Neuronal stem cell (in vitro differentiated cells): ENCODE measurements around the gene NCL.
A peak's percentile ranks its signal among the peaks of the same experiment; 100 is the strongest.

Experiments
- DNase-seq: peaks from one replicate; pipeline ENCODE4 v3.0.0-alpha.2; 2013; ENCODE audit warnings: low spot score
- H2AFZ ChIP-seq: one replicate; pipeline ENCODE4 v1.6.1; 2013; ENCODE audit warnings: mild to moderate bottlenecking, low read length, inconsistent platforms
- H2AK5ac ChIP-seq: 2 replicates; pipeline ENCODE4 v1.6.1; 2013; ENCODE audit warnings: low read depth, mild to moderate bottlenecking, inconsistent platforms, low read length, moderate library complexity, mixed read lengths
- H2BK120ac ChIP-seq: 2 replicates; pipeline ENCODE4 v1.6.1; 2013; ENCODE audit warnings: low read depth, mild to moderate bottlenecking, inconsistent platforms, low read length, moderate library complexity, mixed read lengths
- H2BK12ac ChIP-seq: one replicate; pipeline ENCODE4 v1.6.1; 2013; ENCODE audit warnings: low read length, inconsistent platforms
- H2BK15ac ChIP-seq: 2 replicates; pipeline ENCODE4 v1.6.1; 2013; ENCODE audit warnings: mild to moderate bottlenecking, low read length, inconsistent platforms, mixed read lengths
- H2BK5ac ChIP-seq: one replicate; pipeline ENCODE4 v1.6.1; 2013; ENCODE audit warnings: inconsistent platforms, mild to moderate bottlenecking, low read length, moderate library complexity
- H3K14ac ChIP-seq: one replicate; pipeline ENCODE4 v1.6.1; 2013; ENCODE audit warnings: low read length, inconsistent platforms
- H3K18ac ChIP-seq: 2 replicates; pipeline ENCODE4 v1.6.1; 2013; ENCODE audit warnings: low read length, inconsistent platforms
- H3K23ac ChIP-seq: 2 replicates; pipeline ENCODE4 v1.6.1; 2013; ENCODE audit warnings: low read depth, mild to moderate bottlenecking, mixed read lengths, low read length, inconsistent platforms; ENCODE audit not compliant: poor library complexity
- H3K27ac ChIP-seq: replicated peaks from 3 replicates; pipeline ENCODE4 v1.5.1; 2013; ENCODE audit warnings: low read length, inconsistent platforms
- H3K27me3 ChIP-seq, 3 experiments: 2 replicates each; pipeline ENCODE4 v1.6.1; 2013; ENCODE audit warnings: low read length in 3 of 3, mild to moderate bottlenecking in 2 of 3, inconsistent platforms in 1 of 3, low read depth in 1 of 3, mixed read lengths in 1 of 3, moderate library complexity in 1 of 3; ENCODE audit not compliant: control insufficient read depth in 3 of 3, insufficient read depth in 3 of 3
- H3K36me3 ChIP-seq, 2 donors: replicated peaks in 1 of 2; 2 replicates each; pipeline ENCODE4 v1.6.1; 2013; ENCODE audit warnings: low read length in 2 of 2; ENCODE audit not compliant: control insufficient read depth in 2 of 2, insufficient read depth in 2 of 2
- H3K4ac ChIP-seq: 2 replicates; pipeline ENCODE4 v1.6.1; 2013; ENCODE audit warnings: inconsistent platforms, mild to moderate bottlenecking, low read length, moderate library complexity
- H3K4me1 ChIP-seq, 2 donors: 1 replicate in 1 of 2; 2 replicates in 1 of 2; pipeline ENCODE4 v1.6.1; 2013; ENCODE audit warnings: low read length in 2 of 2, low read depth in 1 of 2; ENCODE audit not compliant: control insufficient read depth in 2 of 2, insufficient read depth in 1 of 2
- H3K4me2 ChIP-seq: one replicate; pipeline ENCODE4 v1.6.1; 2013; ENCODE audit warnings: mild to moderate bottlenecking, low read length, inconsistent platforms; ENCODE audit not compliant: insufficient read depth, poor library complexity, severe bottlenecking
- H3K4me3 ChIP-seq, 2 donors: 2 replicates each; pipeline ENCODE4 v1.5.1; 2013; ENCODE audit warnings: low read length in 2 of 2, mild to moderate bottlenecking in 2 of 2, inconsistent platforms in 1 of 2, moderate library complexity in 1 of 2
- H3K79me1 ChIP-seq: one replicate; pipeline ENCODE4 v1.6.1; 2013; ENCODE audit warnings: low read depth, mild to moderate bottlenecking, inconsistent platforms, low read length, moderate library complexity
- H3K9ac ChIP-seq: one replicate; pipeline ENCODE4 v1.6.1; 2013; ENCODE audit warnings: mild to moderate bottlenecking, low read depth, low read length, inconsistent platforms; ENCODE audit not compliant: poor library complexity
- H3K9me3 ChIP-seq, 2 donors: replicated peaks in 1 of 2; 2 replicates each; pipeline versions ENCODE3 to v1.6.1; 2013; ENCODE audit warnings: low read length in 2 of 2, mild to moderate bottlenecking in 2 of 2, inconsistent platforms in 1 of 2, low read depth in 1 of 2, mixed read lengths in 1 of 2, moderate library complexity in 1 of 2; ENCODE audit not compliant: control insufficient read depth in 2 of 2, insufficient read depth in 1 of 2
- H4K8ac ChIP-seq: one replicate; pipeline ENCODE4 v1.6.1; 2013; ENCODE audit warnings: low read depth, mild to moderate bottlenecking, inconsistent platforms, low read length, moderate library complexity
- H4K91ac ChIP-seq: one replicate; pipeline ENCODE4 v1.6.1; 2013; ENCODE audit warnings: low read length, low read depth, mild to moderate bottlenecking, inconsistent platforms; ENCODE audit not compliant: poor library complexity
- WGBS, 2 donors: extraction: QIAGEN DNeasy Blood & Tissue Kit; methylation state at CpG; one replicate each; pipeline ENCODE4 v1.1.7; 2013; ENCODE audit warnings: missing lambda C conversion rate in 2 of 2, mixed read lengths in 1 of 2; ENCODE audit not compliant: insufficient read length in 2 of 2, insufficient replicate concordance in 1 of 2; ENCODE audit errors: extremely low coverage in 2 of 2; 5-methylcytosine and 5-hydroxymethylcytosine counted together

NCL gene

GRCh38 chr2:231421051-231421580 lies 43.2 kb downstream of the NCL start:
- no peak for DNase-seq
- no peak overlapping the region for H2BK12ac ChIP-seq
- WGBS, 2 donors, result no CpG with 5 or more reads among the region's 9 CpGs

GRCh38 chr2:231418820-231419640 lies 45.3 kb downstream of the NCL start:
- H2AFZ ChIP-seq, result peak overlapping the region; percentile 68
- no peaks in the 10 kb centered on the region for H3K79me1 ChIP-seq
- H3K27ac ChIP-seq, result no peak overlapping the region
- no peak overlapping the region for H4K8ac ChIP-seq
- H2BK120ac ChIP-seq, result no peak overlapping the region
- no peak overlapping the region for H4K91ac ChIP-seq
- no peak overlapping the region for H3K23ac ChIP-seq
- no peak overlapping the region for H3K4me3 ChIP-seq
- peaks cover 0 to 2% of the 10 kb centered on the region in 2 donors for H3K4me1 ChIP-seq
- H3K27me3 ChIP-seq, result no peaks in the 10 kb centered on the region
- no peak overlapping the region for H2AK5ac ChIP-seq
- peak overlapping the region; percentile 45 for H3K9ac ChIP-seq
- H3K36me3 ChIP-seq, result no peaks in the 10 kb centered on the region
- no peak overlapping the region for H2BK5ac ChIP-seq
- no peaks in the 10 kb centered on the region for H3K9me3 ChIP-seq
- H3K4me2 ChIP-seq, result no peak overlapping the region
- no peak overlapping the region for H3K4ac ChIP-seq
- no peak for DNase-seq
- no peak overlapping the region for H3K14ac ChIP-seq
- no peak overlapping the region for H2BK12ac ChIP-seq
- H3K18ac ChIP-seq, result peak overlapping the region; percentile 32
- no CpG with 5 or more reads among the region's 26 CpGs for WGBS, 2 donors
- H2BK15ac ChIP-seq, result no peak overlapping the region

More at GRCh38 chr2:231421051-231421580, 43.2 kb downstream of the NCL start:
- no peak overlapping the region for H2BK5ac ChIP-seq
- no peaks in the 10 kb centered on the region for H3K27me3 ChIP-seq
- H3K18ac ChIP-seq, result peak overlapping the region; percentile 40
- no peak overlapping the region for H3K14ac ChIP-seq
- no peak overlapping the region for H3K23ac ChIP-seq
- no peak overlapping the region for H3K4me3 ChIP-seq
- peaks cover 0 to 3% of the 10 kb centered on the region in 2 donors for H3K4me1 ChIP-seq
- no peak overlapping the region for H3K9ac ChIP-seq
- H2AK5ac ChIP-seq, result no peak overlapping the region
- no peaks in the 10 kb centered on the region for H3K79me1 ChIP-seq
- H3K4me2 ChIP-seq, result no peak overlapping the region
- H3K36me3 ChIP-seq, result no peaks in the 10 kb centered on the region
- H4K8ac ChIP-seq, result no peak overlapping the region
- no peak overlapping the region for H2BK120ac ChIP-seq
- no peak overlapping the region for H2BK15ac ChIP-seq
- no peak overlapping the region for H3K27ac ChIP-seq
- H3K4ac ChIP-seq, result no peak overlapping the region
- peak overlapping the region; percentile 36 for H2AFZ ChIP-seq
- no peak overlapping the region for H4K91ac ChIP-seq
- H3K9me3 ChIP-seq, result no peaks in the 10 kb centered on the region

GRCh38 chr2:231415029-231415428 lies 49.3 kb downstream of the NCL start:
- H3K4me2 ChIP-seq, result no peak overlapping the region
- no peak overlapping the region for H3K4me3 ChIP-seq
- H3K9ac ChIP-seq, result no peak overlapping the region
- H3K23ac ChIP-seq, result no peak overlapping the region
- H2BK12ac ChIP-seq, result no peak overlapping the region
- no peak overlapping the region for H2BK120ac ChIP-seq
- H3K4me1 ChIP-seq, result peaks cover 2 to 5% of the 10 kb centered on the region in 2 donors
- no peak for DNase-seq
- H4K8ac ChIP-seq, result no peak overlapping the region
- no peak overlapping the region for H3K14ac ChIP-seq
- no peak overlapping the region for H3K4ac ChIP-seq
- H2BK15ac ChIP-seq, result no peak overlapping the region
- H4K91ac ChIP-seq, result no peak overlapping the region
- peaks cover 0 to 7% (median 0%) of the 10 kb centered on the region in 3 experiments for H3K27me3 ChIP-seq
- no peak overlapping the region for H2BK5ac ChIP-seq
- no peak overlapping the region for H2AK5ac ChIP-seq
- H3K18ac ChIP-seq, result no peak overlapping the region
- no peaks in the 10 kb centered on the region for H3K36me3 ChIP-seq
- H2AFZ ChIP-seq, result no peak overlapping the region
- H3K27ac ChIP-seq, result no peak overlapping the region
- peaks cover 3 to 14% of the 10 kb centered on the region in 2 donors for H3K9me3 ChIP-seq
- H3K79me1 ChIP-seq, result no peaks in the 10 kb centered on the region

GRCh38 chr2:231413921-231414476 lies 50.3 kb downstream of the NCL start:
- WGBS, 2 donors, result 80% methylated on average over 1 of the region's 15 CpGs; no CpG with 5 or more reads in 1 of the 2 donors
- H3K4me3 ChIP-seq, result no peak overlapping the region
- H4K8ac ChIP-seq, result no peak overlapping the region
- H3K4me1 ChIP-seq, result peaks cover 2 to 5% of the 10 kb centered on the region in 2 donors
- no peak overlapping the region for H3K18ac ChIP-seq
- no peak overlapping the region for H2AFZ ChIP-seq
- H2BK5ac ChIP-seq, result no peak overlapping the region
- H3K27ac ChIP-seq, result no peak overlapping the region
- no peaks in the 10 kb centered on the region for H3K79me1 ChIP-seq
- no peak overlapping the region for H4K91ac ChIP-seq
- no peak overlapping the region for H2BK12ac ChIP-seq
- no peak overlapping the region for H3K14ac ChIP-seq
- H2BK120ac ChIP-seq, result no peak overlapping the region
- no peak overlapping the region for H3K23ac ChIP-seq
- no peak overlapping the region for H2BK15ac ChIP-seq
- no peak overlapping the region for H3K9ac ChIP-seq
- no peak for DNase-seq
- H3K4ac ChIP-seq, result no peak overlapping the region
- H3K27me3 ChIP-seq, result peaks cover 0 to 7% (median 0%) of the 10 kb centered on the region in 3 experiments
- no peak overlapping the region for H3K4me2 ChIP-seq
- no peak overlapping the region for H2AK5ac ChIP-seq
- no peaks in the 10 kb centered on the region for H3K36me3 ChIP-seq
- peaks cover 7 to 22% of the 10 kb centered on the region in 2 donors for H3K9me3 ChIP-seq
